Esophagus muscularis mucosa (tissue), 4 donors: ENCODE results near the gene FBXL19.

ENCODE experiments used
- CTCF ChIP-seq, 3 experiments: fragments of 200-600 bp in 2 of 3; fragments of 450-650 bp in 1 of 3; sonication (generic) in 2 of 3; IDR thresholded peaks; one replicate each; pipeline ENCODE4 v1.5.1; 2017 to 2019; ENCODE audit warnings: antibody characterized with exemption in 3 of 3, mild to moderate bottlenecking in 2 of 3, moderate library complexity in 1 of 3
- EP300 ChIP-seq: sonication (generic); formaldehyde crosslinking; IDR thresholded peaks from one replicate; pipeline ENCODE4 v1.6.1; 2017; ENCODE audit warnings: antibody characterized with exemption
- POLR2A ChIP-seq: fragments of 450-650 bp; IDR thresholded peaks from one replicate; pipeline ENCODE4 v1.6.1; 2017; ENCODE audit warnings: antibody characterized with exemption, moderate library complexity, mild to moderate bottlenecking, low read depth
- POLR2AphosphoS5 ChIP-seq, 2 donors: sonication (generic); formaldehyde crosslinking; IDR thresholded peaks; one replicate each; pipeline ENCODE4 v1.6.1; 2017; ENCODE audit warnings: antibody characterized with exemption in 2 of 2

DNA sequence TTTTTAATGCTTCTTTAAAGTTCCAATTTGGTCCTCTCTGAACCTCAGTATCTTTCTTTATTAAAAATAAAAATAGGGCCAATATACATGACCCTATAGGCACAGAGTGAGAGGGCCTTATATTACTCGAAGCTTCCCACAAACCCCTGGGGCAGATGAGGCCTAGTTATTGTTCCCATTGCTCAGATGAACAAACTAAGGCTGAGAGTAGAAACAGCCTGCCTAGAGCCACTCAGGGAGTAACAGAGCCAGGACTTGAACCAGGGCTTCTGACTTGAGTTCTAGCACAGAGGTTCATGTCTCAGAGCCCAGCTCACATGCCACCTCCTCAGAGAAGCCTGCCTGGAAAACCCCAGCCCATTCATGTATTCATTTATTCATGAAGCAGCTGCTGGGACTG lies 37.2 kb upstream of the FBXL19 start:
- no peak for TF ChIP-seq CTCF (IDR thresholded peaks at IDR 0.05)
- no peak for TF ChIP-seq POLR2A
- no peak for TF ChIP-seq POLR2AphosphoS5 (IDR thresholded peaks at IDR 0.05)
- no peak for TF ChIP-seq EP300
